GM10266 (cell line): ENCODE data around the gene RIMS4.
A peak's percentile ranks its signal among the peaks of the same experiment; 100 is the strongest.

Source experiments
- DNase-seq: peaks from one replicate; pipeline ENCODE4 v3.0.0; 2012; ENCODE audit errors: extremely low spot score
- CTCF ChIP-seq: IDR thresholded peaks from 2 replicates; pipeline ENCODE4 v1.5.1; 2012; ENCODE audit warnings: mild to moderate bottlenecking, low read depth; ENCODE audit not compliant: control insufficient read depth, insufficient read depth; ENCODE audit errors: missing control alignments

The RIMS4 gene

GRCh38 chr20:44743080-44743701 is 67.2 kb downstream of the RIMS4 start:
- no peak for DNase-seq
- no peak for TF ChIP-seq CTCF

GRCh38 chr20:44742304-44743079 is 67.9 kb downstream of the RIMS4 start:
- TF ChIP-seq CTCF = no peak
- DNase-seq = no peak

- DNase-seq = no peak
These were observed 70.4 kb downstream of the RIMS4 start for GRCh38 chr20:44739942-44740341.

GRCh38 chr20:44738813-44739477 is 71.4 kb downstream of the RIMS4 start:
- peak; percentile 85 for DNase-seq
- no peak for TF ChIP-seq CTCF

More at GRCh38 chr20:44739942-44740341, 70.4 kb downstream of the RIMS4 start:
- TF ChIP-seq CTCF = no peak

- TF ChIP-seq CTCF = no peak
- no peak for DNase-seq
These were observed 73.2 kb downstream of the RIMS4 start for GRCh38 chr20:44737116-44737515.

GRCh38 chr20:44736170-44737021 is 74.0 kb downstream of the RIMS4 start:
- DNase-seq = peak; percentile 61
- no peak for TF ChIP-seq CTCF
